GM19025 (cell line): ENCODE results near the gene YIF1A.
"Not testable (repeated sequence)": the region's sequence is repeated elsewhere in the genome, so short reads cannot be mapped to it uniquely, and the experiment has no call there.

Experiments used
- ATAC-seq: cut with Tn5 transposase; IDR thresholded peaks from one replicate; pipeline ENCODE4 v1.9.1; 2021; ENCODE audit warnings: mild to moderate bottlenecking, low read depth, moderate library complexity; ENCODE audit not compliant: unreplicated experiment

YIF1A gene

DNA sequence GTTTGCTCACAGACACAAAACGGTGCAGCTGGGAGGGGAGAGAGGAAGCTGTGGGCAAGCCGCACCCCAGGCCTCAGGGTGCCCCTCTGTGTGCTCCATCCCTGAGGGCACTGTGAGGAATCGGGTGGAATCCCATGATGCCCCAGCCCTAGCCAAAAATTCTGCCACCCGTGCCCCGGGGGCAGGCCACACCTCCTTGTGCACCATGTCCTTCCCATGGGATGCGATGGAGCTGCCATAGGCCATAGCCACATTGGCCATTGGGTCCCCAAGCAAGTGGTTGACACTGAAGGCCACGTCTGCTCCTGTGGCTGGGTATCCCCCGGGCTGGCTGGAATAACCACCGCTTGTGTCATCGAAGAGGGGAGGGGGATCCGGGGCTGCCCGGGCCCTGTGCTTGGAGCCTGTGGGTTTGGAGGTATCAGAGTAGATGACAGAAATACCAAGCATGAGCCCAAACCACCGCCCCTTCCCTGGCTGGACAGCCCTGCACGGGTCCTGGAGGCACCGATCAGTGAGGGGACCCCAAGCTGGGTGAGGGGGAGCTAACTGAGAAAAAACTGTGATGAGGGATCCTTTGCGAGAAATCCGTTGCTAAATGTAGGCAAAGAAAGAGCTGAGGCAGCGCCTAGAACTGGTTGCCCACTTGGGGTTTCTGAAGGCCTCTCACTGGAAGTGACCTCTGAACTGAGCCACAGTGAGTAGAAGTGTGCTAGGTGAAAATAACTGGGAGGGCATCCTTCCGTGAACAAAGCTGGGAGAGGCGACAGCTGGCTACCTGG lies 863 bp downstream of the YIF1A start:
- no peak for ATAC-seq

DNA sequence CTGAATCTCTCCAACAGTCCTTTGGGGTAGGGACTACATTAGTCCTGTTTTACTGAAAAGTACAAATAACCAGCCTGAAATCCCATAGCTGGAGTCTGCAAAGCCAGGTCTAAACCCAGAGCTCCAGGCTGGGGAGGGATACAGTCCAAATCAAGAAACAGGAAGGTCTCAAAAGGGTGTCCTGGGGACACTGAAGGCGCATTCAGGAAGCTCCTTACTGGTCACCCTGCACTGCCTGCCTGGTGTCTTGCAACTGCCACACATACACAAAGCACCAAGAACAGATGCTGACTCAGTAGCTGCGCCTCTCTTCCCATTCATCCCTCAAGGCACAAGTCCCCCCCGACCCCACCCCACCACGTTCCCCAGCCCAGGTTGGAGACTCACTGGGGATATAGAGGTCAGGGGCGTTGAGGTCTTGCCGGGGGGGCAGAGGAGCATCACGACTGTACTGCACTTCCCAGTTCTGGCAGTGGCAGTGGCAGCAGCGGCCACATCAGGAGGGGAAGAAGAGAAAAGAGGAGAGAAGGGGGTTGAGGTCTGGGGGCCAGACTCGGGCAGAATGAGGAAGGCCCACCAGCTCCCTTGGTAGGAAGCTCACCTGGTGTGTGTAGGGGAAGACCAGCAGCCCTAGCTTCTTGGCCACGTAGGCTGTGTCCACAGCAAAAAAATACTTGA lies 1.6 kb downstream of the YIF1A start:
- ATAC-seq: no peak

GRCh38 chr11:66286699-66287098 lies 2.2 kb downstream of the YIF1A start:
- no peak for ATAC-seq

DNA sequence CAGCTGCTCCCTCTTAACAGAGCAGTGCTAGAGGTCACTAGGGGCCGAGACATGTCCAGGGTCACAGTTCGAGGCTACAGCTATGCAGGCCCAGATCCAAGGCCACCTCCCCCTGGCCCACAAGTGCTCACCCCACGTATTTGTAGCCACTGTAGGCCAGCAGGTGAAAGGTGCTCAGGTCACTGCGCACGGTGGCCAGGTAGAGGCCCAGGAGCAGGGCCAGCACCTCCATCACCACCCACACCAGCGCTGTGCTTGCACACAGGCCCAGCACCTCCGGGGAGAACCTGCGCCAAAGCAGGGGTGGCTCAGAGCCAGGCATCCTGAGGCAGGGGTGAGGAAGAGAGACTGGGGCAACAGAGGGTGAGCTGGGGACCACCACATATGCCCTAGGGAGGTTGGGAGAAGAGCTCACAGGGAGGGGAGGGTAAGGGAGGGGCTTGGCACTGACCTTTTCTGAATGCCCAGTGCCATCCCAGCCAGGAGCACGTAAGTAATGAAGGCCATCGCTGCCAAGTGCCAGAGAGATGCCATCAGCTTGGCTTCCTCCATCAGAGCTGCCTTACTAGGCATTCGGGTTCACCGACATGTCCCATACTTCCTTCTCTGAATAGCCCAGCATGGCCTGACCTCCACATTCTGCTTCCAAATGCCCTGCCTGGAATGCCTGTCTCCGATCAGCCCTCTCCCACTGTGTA lies 3.5 kb downstream of the YIF1A start:
- no peak for ATAC-seq

GRCh38 chr11:66284526-66285078 lies 4.3 kb downstream of the YIF1A start:
- ATAC-seq: no peak

- ATAC-seq: no peak
These were observed 5.4 kb downstream of the YIF1A start for GRCh38 chr11:66283461-66284105.

- peak; percentile 73 for ATAC-seq
These were observed 6.2 kb downstream of the YIF1A start for GRCh38 chr11:66282468-66283455.

GRCh38 chr11:66281776-66282467 lies 7.0 kb downstream of the YIF1A start:
- ATAC-seq: no peak

DNA sequence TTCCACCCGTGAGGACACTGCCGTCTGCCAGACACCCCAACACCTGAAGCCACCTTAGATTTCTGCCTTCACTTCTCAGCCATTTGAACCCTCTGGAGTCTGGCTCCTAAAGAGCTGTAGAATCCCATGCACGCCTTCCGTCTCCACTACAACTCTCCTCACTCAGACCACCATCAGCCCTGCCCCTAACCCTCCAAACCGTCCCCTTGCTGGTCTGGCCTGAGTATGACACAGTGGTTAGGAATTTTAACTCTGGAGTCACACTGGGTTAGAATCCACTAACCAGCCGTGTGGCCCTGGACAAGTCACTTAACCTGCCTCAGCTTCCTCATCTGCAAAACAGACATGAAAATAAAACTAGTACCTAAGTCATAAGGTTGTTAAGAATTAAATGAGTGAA lies 7.9 kb downstream of the YIF1A start:
- no peak for ATAC-seq

- ATAC-seq: no peak
These were observed 8.5 kb downstream of the YIF1A start for GRCh38 chr11:66280428-66280827.

DNA sequence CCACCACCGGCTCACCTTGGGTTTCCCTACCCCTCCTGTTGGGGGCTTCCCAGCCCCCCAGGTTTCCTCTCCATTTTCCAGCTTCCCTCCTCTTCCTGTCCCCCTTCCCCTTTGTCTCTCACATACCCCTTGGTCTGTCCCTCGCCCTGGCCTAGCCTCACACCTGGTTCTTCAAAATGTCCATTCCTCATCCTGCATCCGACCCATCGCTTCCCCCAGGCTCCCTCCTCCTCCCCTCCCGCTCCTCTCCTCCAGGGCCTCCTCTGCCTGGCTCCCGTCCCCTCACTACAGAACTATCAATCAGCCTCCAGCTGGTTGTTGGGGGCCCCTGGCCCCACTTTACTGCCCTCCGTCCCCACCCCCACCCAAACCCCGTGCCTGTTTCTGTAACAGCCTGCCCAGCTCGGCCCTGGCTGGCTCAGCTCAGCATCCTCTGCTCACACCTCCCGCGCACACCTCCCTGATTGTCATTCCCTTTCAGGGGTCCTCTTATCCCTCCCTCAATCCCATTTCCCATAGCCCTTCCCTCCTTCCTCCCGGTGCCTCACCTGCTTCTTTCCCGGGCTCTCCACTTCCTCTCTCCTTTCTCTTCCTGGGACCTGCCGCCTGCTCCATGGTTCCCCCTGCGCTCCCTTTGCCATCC lies 9.7 kb downstream of the YIF1A start:
- no peak for ATAC-seq

DNA sequence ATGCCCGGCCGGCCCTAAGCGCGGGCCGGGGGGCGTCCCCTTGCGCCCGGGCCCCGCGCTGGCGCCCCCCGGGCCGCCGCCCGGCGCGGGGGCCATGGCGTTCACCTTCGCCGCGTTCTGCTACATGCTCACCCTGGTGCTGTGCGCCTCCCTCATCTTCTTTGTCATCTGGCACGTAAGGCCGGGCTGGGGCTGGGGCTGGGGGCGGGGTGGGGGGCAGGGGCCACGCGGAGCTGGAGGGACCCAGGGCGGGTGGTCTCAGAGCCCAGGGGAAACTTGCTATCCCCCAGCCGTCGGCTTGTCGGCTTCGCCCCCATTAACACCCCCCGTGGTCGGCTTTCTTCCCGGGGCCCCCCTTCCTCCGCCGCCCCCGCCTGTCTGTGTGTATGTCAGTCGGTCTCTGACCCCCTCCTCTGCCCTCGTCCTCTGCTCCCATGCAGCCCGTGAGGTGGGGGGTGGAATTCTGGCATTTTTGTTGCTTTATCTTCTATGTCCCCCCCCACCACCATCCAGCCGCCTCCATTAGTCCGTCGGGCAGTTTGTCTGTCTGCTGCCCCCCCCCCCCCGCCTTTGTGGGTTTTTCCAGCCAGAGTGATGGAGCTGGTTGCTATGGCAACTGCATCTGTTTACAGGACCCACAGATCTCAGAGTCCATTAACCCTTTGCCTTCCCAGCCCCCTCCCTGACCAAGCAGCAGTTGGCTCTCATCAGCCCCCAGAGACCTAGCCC lies 10.4 kb downstream of the YIF1A start:
- ATAC-seq: no peak

- no peak for ATAC-seq
These were observed 11.2 kb downstream of the YIF1A start, which contains the start of gene CNIH2 for GRCh38 chr11:66277471-66278362. TSS of gene CNIH2 (plus strand) at chr11:66278175. CDS start at chr11:66278457, 282 bp downstream.

DNA sequence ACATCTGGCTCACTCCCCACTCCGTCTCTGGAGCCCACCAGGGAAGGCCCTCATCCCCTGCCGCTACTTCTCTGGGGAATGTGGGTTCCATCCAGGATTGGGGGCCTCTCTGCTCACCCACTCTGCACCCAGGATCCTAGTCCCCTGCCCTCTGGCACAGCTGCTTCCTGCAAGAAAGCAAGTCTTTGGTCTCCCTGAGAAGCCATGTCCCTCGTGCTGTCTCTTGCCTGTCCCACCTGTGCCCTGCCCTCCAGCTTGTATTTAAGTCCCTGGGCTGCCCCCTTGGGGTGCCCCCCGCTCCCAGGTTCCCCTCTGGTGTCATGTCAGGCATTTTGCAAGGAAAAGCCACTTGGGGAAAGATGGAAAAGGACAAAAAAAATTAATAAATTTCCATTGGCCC lies 11.9 kb downstream of the YIF1A start:
- ATAC-seq: not testable (repeated sequence)

DNA sequence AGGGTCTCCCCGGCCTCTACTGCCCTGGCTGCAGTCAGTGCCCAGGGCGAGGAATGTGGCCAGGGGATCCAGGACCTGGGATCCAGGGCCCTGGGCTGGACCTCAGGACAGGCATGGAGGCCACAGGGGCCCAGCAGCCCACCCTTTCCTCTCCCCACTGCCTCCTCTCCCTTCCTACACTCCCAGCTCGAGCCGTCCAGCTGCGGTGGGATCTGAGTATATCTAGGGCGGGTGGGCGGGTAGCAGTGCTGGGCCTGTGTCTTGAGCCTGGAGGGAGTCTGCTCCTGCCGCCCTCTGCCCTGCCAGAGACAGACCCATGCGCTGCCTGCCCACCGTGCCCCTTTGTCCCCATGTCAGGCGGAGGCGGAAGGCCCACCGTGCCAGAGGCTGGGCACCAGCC lies 12.3 kb downstream of the YIF1A start:
- not testable (repeated sequence) for ATAC-seq

- no peak for ATAC-seq
These were observed 12.8 kb downstream of the YIF1A start for GRCh38 chr11:66275984-66276612.
